Endothelial cell of umbilical vein (primary cell): ENCODE results near the gene PLA2G6. TPM values are rescaled to one million over a fixed set of nuclear protein-coding genes. Genes with fewer than 3 reads are reported as not detected.
"Not testable (repeated sequence)": the region's sequence is repeated elsewhere in the genome, so short reads cannot be mapped to it uniquely, and the experiment has no call there.

Source experiments
- BruUV-seq: library from RNA; stranded (reverse); fragments of 400-500 nt; replicated peaks from 2 replicates; lab custom pipeline; 2021; lab: Mats Ljungman, UMichigan
- CTCF ChIA-PET: fragments of 300-600, 350-600 bp; sonication (Branson Sonifier 250); formaldehyde crosslinking; loops from one replicate; lab custom pipeline; 2021; ENCODE audit warnings: antibody characterized with exemption, inconsistent platforms; lab: Charles Lee
- POLR2A ChIA-PET: fragments of 300-600, 350-600 bp; sonication (Branson Sonifier 250); formaldehyde crosslinking; loops from one replicate; lab custom pipeline; 2021; ENCODE audit warnings: antibody characterized with exemption, inconsistent platforms; lab: Charles Lee
- DNase-seq: peaks from one replicate; pipeline ENCODE4 v3.0.0-alpha.2; 2011; ENCODE audit warnings: low read depth, low spot score
- FAIRE-seq: peaks from 2 replicates; lab custom pipeline; 2011; peaks lifted over from hg19 to GRCh38; lab: Jason Lieb, UNC
- H2AFZ ChIP-seq: 2 replicates; pipeline ENCODE4 v1.6.0; 2012; ENCODE audit warnings: low read depth, low read length, control low read depth, inconsistent platforms
- H3K27ac ChIP-seq: 2 replicates; pipeline ENCODE4 v1.5.1; 2011; ENCODE audit warnings: low read depth, mild to moderate bottlenecking, control low read depth, low read length, moderate library complexity; ENCODE audit not compliant: insufficient read depth
- H3K27me3 ChIP-seq, 2 experiments: 2 replicates each; pipeline versions ENCODE4 v1.6.0 to v1.6.1; 2011; ENCODE audit warnings: low read length in 2 of 2, mixed read lengths in 1 of 2; ENCODE audit not compliant: control insufficient read depth in 2 of 2, insufficient read depth in 2 of 2
- H3K36me3 ChIP-seq, 2 experiments: 2 replicates in 1 of 2; 3 replicates in 1 of 2; pipeline ENCODE4 v1.5.1; 2011; ENCODE audit warnings: low read length in 2 of 2, mild to moderate bottlenecking in 1 of 2, moderate library complexity in 1 of 2; ENCODE audit not compliant: control insufficient read depth in 2 of 2, insufficient read depth in 2 of 2; ENCODE audit errors: extremely low read depth in 1 of 2
- H3K4me1 ChIP-seq: 3 replicates; pipeline ENCODE4 v1.5.1; 2011; ENCODE audit warnings: mild to moderate bottlenecking, low read length; ENCODE audit not compliant: control insufficient read depth, insufficient read depth; ENCODE audit errors: extremely low read depth
- H3K4me2 ChIP-seq: 2 replicates; pipeline ENCODE4 v1.6.1; 2011; ENCODE audit warnings: low read length, control low read depth, mixed read lengths; ENCODE audit not compliant: insufficient read depth
- H3K4me3 ChIP-seq, 3 experiments: fragments of 200-600 bp in 1 of 3; sonication (generic), shearing (Covaris generic) in 1 of 3; replicated peaks in 1 of 3; 2 replicates each; pipeline ENCODE4 v1.5.1; 2011 to 2016; ENCODE audit warnings: control low read depth in 3 of 3, low read length in 3 of 3, mild to moderate bottlenecking in 2 of 3, inconsistent platforms in 1 of 3, low read depth in 1 of 3, moderate library complexity in 1 of 3; ENCODE audit not compliant: insufficient read depth in 1 of 3
- H3K79me2 ChIP-seq: 2 replicates; pipeline ENCODE4 v1.6.0; 2012; ENCODE audit warnings: low read length, inconsistent platforms; ENCODE audit not compliant: control insufficient read depth, insufficient read depth
- H3K9ac ChIP-seq: replicated peaks from 2 replicates; pipeline ENCODE3; 2011; ENCODE audit warnings: low read length, control low read depth; ENCODE audit not compliant: insufficient read depth; ENCODE audit errors: extremely low read depth
- H3K9me1 ChIP-seq: replicated peaks from 3 replicates; pipeline ENCODE4 v1.6.0; 2011; ENCODE audit warnings: mild to moderate bottlenecking, low read length; ENCODE audit not compliant: control insufficient read depth, insufficient read depth; ENCODE audit errors: extremely low read depth
- H3K9me3 ChIP-seq: replicated peaks from 2 replicates; pipeline ENCODE4 v1.5.1; 2012; ENCODE audit warnings: low read length, inconsistent platforms; ENCODE audit not compliant: control insufficient read depth, insufficient read depth
- H4K20me1 ChIP-seq: replicated peaks from 2 replicates; pipeline ENCODE3; 2011; ENCODE audit warnings: mild to moderate bottlenecking, low read length; ENCODE audit not compliant: control insufficient read depth, insufficient read depth; ENCODE audit errors: extremely low read depth
- EZH2 ChIP-seq: IDR thresholded peaks from 2 replicates; pipeline ENCODE4 v1.6.1; 2012; ENCODE audit warnings: borderline replicate concordance, low read depth, mild to moderate bottlenecking, moderate library complexity, low read length, inconsistent platforms; ENCODE audit not compliant: severe bottlenecking
- FOS ChIP-seq: IDR thresholded peaks from 2 replicates; pipeline ENCODE4 v1.6.1; 2011; ENCODE audit warnings: mild to moderate bottlenecking, low read length, moderate library complexity, borderline replicate concordance; ENCODE audit not compliant: insufficient read depth
- GATA2 ChIP-seq: IDR thresholded peaks from 2 replicates; pipeline ENCODE4 v1.7.0; 2011; ENCODE audit warnings: low read depth, mild to moderate bottlenecking, moderate library complexity, mixed read lengths, low read length; ENCODE audit not compliant: insufficient read length, insufficient read depth
- JUN ChIP-seq: IDR thresholded peaks from 2 replicates; pipeline ENCODE4 v1.6.1; 2011; ENCODE audit warnings: borderline replicate concordance, low read depth; ENCODE audit not compliant: insufficient read length, insufficient read depth
- MYC ChIP-seq: IDR thresholded peaks from one replicate; pipeline ENCODE4 v1.6.1; 2011; ENCODE audit warnings: mild to moderate bottlenecking, low read depth, low read length
- POLR2A ChIP-seq: IDR thresholded peaks from 2 replicates; pipeline ENCODE4 v1.6.1; 2012; ENCODE audit warnings: low read depth, mild to moderate bottlenecking, control low read depth, low read length
- POLR2AphosphoS5 ChIP-seq: IDR thresholded peaks from 2 replicates; pipeline ENCODE4 v1.6.1; 2012; ENCODE audit warnings: low read depth, mild to moderate bottlenecking, control low read depth, low read length, moderate library complexity; ENCODE audit not compliant: insufficient read depth
- dilution Hi-C: fragments of 300-500 bp; cut with MboI; formaldehyde crosslinking; loops from one replicate; pipeline ENCODE4 v1.15.0; 2019; ENCODE audit warnings: low sequenced_read_pairs; ENCODE audit not compliant: extremely low pct_ligation_motif_present
- intact Hi-C: fragments of 100-400 bp; cut with micrococcal nuclease; formaldehyde crosslinking; loops from one replicate; pipeline ENCODE4 v1.10.0; 2022
- polyA plus RNA-seq, 4 experiments: library from polyadenylated mRNA; depleted of rRNA in 3 of 4; stranded (reverse) in 3 of 4; unstranded in 1 of 4; fragments of >200 nt; gene quantifications; 2 replicates each; pipeline versions ENCODE4 v1.2.1 to v1.2.3, GENCODE V29; 2011 to 2012; ENCODE audit warnings: missing spikeins in 1 of 4
- total RNA-seq: library from RNA; stranded (reverse); gene quantifications from 2 replicates; pipeline ENCODE4 v1.2.3, GENCODE V29; 2021
- TF ChIP-seq, protein P1 (sequence below), 2 donors: IDR thresholded peaks; 1 replicate in 1 of 2; 2 replicates in 1 of 2; pipeline ENCODE4 v1.5.1; 2011; ENCODE audit warnings: low read length in 2 of 2, mild to moderate bottlenecking in 2 of 2, moderate library complexity in 2 of 2, control low read depth in 1 of 2, inconsistent platforms in 1 of 2, low read depth in 1 of 2; ENCODE audit not compliant: insufficient read depth in 1 of 2; ENCODE audit errors: extremely low read depth in 1 of 2
- TF ChIP-seq, protein P2 (sequence below): IDR thresholded peaks from 2 replicates; pipeline ENCODE4 v1.6.1; 2011; ENCODE audit not compliant: insufficient read depth, insufficient read length

PLA2G6 gene
- total and polyA plus RNA-seq, 2 donors (not counting 3 experiments of a cell fraction or from before 2014, with no cell fraction given), result 6.6 to 10.3 TPM

DNA sequence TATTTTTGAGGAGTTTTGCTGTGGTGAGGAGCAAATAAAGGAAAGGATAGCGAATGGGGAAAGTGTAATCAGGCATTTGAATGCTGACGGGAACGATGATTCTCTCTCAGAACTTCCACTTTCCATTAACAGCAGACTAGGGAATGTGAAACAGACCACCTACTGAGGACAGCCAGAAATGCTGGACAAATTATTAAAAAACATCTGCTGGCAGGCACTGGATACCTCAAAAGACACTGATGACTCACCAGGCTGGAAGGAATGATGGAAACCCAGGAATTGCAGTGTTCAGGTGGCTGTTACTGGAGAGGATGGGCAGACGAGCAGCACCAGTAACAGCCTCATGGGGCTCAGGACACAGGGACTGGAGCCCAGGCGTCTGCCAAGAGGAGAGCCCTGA lies 33.4 kb downstream of the PLA2G6 start:
- Histone ChIP-seq H3K9me3 (no peaks in the 10 kb centered on the region), H3K4me2 (no peak overlapping the region), H3K4me1 (peaks cover 6% of the 10 kb centered on the region), H3K9ac (no peak overlapping the region), H3K27ac (no peak overlapping the region), H2AFZ (no peak overlapping the region), H3K9me1 (no peaks in the 10 kb centered on the region), H3K79me2 (no peaks in the 10 kb centered on the region), H3K27me3 (no peaks in the 10 kb centered on the region), H3K4me3 (no peak overlapping the region), H3K36me3 (no peaks in the 10 kb centered on the region), H4K20me1 (no peaks in the 10 kb centered on the region)
- intact Hi-C loops (no loop called here), dilution Hi-C loops (no loop called here)
- no TSS peak for BruUV-seq
- TF ChIP-seq, protein P1, sequence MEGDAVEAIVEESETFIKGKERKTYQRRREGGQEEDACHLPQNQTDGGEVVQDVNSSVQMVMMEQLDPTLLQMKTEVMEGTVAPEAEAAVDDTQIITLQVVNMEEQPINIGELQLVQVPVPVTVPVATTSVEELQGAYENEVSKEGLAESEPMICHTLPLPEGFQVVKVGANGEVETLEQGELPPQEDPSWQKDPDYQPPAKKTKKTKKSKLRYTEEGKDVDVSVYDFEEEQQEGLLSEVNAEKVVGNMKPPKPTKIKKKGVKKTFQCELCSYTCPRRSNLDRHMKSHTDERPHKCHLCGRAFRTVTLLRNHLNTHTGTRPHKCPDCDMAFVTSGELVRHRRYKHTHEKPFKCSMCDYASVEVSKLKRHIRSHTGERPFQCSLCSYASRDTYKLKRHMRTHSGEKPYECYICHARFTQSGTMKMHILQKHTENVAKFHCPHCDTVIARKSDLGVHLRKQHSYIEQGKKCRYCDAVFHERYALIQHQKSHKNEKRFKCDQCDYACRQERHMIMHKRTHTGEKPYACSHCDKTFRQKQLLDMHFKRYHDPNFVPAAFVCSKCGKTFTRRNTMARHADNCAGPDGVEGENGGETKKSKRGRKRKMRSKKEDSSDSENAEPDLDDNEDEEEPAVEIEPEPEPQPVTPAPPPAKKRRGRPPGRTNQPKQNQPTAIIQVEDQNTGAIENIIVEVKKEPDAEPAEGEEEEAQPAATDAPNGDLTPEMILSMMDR (IDR thresholded peaks at IDR 0.05; ENCODE audit: extremely low read depth in 1 of 2, insufficient read depth in 1 of 2, low read depth in 1 of 2, low read length in 2 of 2), result no peak
- TF ChIP-seq POLR2AphosphoS5, result no peak
- no peak for TF ChIP-seq JUN
- no peak for TF ChIP-seq MYC
- no peak for TF ChIP-seq FOS
- no peak for TF ChIP-seq GATA2
- no peak for TF ChIP-seq POLR2A
- TF ChIP-seq, protein P2, sequence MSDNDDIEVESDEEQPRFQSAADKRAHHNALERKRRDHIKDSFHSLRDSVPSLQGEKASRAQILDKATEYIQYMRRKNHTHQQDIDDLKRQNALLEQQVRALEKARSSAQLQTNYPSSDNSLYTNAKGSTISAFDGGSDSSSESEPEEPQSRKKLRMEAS, result no peak
- no peak for TF ChIP-seq EZH2
- CTCF ChIA-PET, result no interaction called here
- DNase-seq, result no peak
- no peak for FAIRE-seq
- POLR2A ChIA-PET, result no interaction called here

DNA sequence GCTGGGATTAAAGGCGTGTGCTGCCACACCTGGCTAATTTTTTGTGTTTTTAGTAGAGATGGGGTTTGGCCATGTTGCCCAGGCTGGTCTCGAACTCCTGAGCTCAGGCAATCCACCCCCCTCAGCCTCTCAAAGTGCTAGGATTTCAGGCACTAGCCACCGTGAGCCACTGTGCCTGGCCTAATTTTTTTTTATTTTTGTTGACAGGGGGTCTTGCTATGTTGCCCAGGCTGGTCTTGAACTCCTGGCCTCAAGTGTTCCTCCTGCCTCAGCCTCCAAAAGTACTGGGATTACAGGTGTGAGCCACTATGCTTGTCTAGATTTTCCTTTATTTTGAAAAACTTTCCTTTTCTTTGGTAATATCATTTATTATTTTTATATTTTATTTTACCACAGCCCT lies 35.5 kb downstream of the PLA2G6 start:
- CTCF ChIA-PET, result interaction anchor here (1.1 to 2.2 kb wide), 2 partner anchors 9 to 31 kb away, joined by 3 to 10 read pairs; no protein-coding TSS in a partner anchor
- H3K4me3 ChIP-seq, H4K20me1 ChIP-seq, H3K4me1 ChIP-seq, H3K9me3 ChIP-seq, POLR2A ChIA-PET, H3K9ac ChIP-seq, intact Hi-C loops, H3K79me2 ChIP-seq, H3K36me3 ChIP-seq, H2AFZ ChIP-seq, H3K9me1 ChIP-seq, H3K4me2 ChIP-seq, dilution Hi-C loops, DNase-seq, H3K27me3 ChIP-seq, FAIRE-seq, BruUV-seq, H3K27ac ChIP-seq: not testable (repeated sequence)
